Stimulated activated CD8-positive, alpha-beta memory T cell treated with anti-CD3 and anti-CD28 coated beads, Interleukin-12 subunit alpha, Interleukin-12 subunit beta, amount 100 ng/mL, for 1 hour (primary cell): Measurements from ENCODE around the gene NOS2.

Experiments
- DNase-seq: peaks from one replicate; pipeline ENCODE4 v3.0.0-alpha.2; 2020; ENCODE audit warnings: low read depth

The NOS2 gene

DNA sequence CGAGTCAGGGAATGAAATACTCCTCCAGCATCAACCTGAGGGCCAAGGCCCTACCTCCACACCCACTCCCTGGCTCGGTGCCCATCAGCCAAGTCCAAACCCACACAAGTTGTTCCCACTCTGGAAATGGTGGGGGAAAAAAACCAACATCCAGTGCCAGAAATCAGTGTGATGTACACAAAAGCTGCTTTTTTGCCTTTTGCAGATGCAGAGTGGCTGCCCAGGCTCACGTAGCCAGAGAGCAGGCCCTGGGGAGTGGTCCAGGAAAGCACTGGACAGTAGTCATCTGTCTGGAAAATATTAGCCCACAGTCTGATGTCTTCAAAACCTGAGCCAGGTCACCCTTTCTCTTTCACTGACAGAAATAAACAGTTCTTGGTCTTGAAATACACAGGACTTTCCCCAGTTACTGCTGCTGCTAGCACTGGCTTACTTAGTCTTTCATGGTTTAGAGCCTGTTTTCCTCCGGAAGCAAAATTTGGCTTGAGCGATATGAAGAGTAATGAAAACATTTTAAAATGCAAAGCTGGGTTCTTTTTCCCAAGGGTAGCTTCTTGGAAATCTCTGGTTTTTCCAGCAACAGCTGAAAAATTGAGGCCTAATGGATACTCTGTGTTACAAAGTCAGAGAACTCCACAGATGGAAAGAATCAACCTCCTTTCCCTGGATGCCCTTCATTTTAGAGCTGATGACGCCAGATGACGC lies 18.2 kb upstream of the NOS2 start:
- DNase-seq = no peak

- no peak for DNase-seq
These were observed 17.4 kb upstream of the NOS2 start for GRCh38 chr17:27817731-27818130.

GRCh38 chr17:27816946-27817345 lies 16.6 kb upstream of the NOS2 start:
- DNase-seq = no peak

DNA sequence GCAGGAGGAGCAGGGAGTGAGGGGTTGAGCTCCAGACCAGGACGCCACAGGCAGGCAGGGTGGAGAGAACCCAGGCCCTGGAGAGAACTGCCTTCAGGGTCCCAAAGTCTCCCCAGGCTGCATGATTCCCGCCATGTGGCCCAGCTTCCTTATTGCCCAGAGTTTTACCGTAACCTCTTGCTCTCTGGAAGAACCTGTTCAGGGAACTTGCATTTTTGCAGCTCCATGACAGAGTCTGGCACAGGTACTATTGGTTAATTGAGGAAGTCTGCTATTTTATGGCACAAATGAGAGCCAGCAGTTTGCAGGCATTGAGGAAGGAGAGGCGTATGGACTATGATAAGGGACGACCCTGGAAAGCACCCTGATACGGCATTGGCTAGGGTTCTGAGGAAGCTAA lies 11.6 kb upstream of the NOS2 start:
- DNase-seq = no peak

DNA sequence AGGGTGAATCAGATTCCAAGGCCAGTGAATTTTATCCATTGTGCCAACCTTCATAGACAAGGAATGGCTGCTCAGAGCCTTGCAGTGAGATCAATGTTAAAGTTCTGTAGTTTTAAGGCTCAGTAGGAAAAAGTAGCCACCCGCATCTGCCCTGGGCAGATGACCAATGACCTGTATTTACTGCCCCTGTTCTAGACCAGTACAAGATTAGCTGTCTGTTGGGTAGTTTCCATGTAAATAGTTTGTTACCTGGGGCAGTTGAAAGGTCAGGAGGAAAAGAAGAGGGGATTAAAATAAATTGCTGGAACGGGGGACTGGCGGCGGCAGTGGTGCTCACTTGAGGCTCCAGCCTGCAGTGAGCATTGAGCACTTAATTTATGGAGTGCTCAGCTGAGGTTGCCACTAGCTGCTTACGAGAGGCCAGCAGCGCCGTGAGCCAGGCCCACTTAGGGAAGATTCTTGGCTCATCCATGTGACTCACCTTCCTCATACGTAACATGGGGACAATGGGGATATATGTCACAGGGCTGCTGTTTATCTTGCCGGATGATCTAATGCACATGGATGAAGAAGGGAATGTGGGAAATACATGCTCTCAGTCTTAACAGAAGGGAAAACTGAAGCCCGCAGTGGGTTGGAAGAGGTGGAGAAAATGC lies 10.7 kb upstream of the NOS2 start:
- no peak for DNase-seq

DNA sequence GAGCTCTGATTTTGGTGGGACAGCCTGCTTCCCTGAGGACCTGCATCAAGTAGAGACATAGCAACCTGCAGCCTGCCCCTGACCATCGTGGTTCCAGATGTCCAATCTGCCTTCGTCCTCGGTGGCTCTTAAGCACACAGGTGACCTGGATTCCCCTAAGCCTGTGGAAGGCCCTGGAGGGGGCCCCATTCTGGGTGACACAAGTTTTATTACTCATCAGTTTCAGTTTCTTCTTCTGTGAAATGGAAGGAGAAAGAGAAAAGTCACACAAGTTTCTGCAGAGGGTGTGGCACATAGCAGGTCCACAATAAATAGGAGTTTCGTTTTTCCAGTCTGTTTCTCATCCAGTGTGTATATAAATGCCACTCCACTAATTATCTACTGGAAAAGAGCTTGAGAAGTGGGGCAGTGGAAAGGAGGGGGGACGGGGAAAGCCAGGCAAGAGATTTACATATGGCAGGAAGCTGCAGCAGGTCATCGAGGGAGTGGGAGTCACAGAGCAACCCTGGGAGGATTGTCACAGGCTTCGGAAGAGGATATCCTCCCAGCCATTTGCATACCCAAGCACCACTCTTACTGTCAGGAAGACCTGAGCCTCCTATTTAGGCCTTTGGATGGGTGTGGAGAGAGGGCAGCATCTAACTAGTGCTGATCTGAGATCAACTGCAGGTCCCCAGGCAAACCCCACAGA lies 10.0 kb upstream of the NOS2 start:
- DNase-seq = no peak

GRCh38 chr17:27809555-27809954 lies 9.2 kb upstream of the NOS2 start:
- no peak for DNase-seq

DNA sequence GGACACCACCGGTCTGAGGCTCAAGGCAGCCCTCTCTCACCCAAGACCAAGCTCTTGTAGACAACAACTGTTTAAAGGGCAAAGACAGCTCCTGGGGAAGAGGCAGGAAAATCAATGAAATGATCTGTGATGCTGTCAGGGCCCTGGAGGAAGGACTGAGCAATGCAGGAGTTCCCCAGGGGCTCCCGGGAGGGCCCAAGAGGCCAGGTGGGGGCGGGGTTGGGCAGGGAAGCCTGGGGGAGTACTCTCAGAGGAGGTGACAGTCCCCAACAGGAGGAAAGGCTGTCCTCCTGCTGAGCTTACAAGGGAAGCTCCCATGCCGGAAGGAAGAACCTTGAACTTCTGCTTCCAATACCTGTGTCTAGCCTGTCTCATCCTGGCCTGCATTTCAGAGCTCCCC lies 8.3 kb upstream of the NOS2 start:
- no peak for DNase-seq

DNA sequence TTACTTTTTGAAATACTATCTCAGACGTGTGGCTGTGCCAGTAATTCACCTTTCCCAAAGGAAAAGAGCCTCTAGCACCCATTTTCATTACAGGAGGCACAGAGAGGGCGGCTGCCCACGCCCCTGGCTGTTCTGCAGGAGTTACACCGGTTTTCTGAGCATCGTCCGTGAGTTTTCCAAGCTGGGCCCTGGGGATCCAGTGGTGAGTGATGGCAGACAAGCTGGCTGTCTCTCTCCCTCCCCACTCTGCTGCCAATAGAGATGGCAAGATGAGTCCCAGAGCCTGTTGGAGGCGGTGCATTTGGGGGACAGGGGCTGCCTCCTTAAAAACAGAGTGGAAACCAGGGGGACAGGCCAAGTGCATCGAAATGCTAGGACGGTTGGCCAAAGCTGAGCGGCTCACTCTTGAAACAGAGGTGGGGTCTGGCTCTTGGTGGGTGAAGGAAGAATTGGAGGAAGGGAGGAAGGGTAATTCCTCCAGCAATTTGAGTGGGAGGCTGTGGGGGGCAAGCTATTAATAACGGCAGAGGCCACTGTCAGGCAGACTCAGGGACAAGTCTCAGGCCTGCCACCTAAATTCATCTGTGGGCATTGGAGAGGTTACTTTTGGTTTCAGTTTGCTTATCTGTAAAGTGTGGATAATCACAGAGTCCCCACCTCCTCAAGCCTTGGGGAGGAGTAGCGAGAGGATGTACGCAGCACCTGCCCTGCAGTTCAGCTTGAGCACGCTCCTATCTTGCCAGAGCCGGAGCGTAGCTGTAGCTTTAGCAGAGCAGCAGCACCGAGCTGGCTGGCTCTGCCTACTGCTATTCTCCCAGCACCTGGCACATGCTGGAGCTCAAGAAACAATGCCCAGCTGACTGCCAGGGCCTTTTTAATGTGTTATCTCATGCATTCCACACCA lies 7.5 kb upstream of the NOS2 start:
- DNase-seq = peak; percentile 34

DNA sequence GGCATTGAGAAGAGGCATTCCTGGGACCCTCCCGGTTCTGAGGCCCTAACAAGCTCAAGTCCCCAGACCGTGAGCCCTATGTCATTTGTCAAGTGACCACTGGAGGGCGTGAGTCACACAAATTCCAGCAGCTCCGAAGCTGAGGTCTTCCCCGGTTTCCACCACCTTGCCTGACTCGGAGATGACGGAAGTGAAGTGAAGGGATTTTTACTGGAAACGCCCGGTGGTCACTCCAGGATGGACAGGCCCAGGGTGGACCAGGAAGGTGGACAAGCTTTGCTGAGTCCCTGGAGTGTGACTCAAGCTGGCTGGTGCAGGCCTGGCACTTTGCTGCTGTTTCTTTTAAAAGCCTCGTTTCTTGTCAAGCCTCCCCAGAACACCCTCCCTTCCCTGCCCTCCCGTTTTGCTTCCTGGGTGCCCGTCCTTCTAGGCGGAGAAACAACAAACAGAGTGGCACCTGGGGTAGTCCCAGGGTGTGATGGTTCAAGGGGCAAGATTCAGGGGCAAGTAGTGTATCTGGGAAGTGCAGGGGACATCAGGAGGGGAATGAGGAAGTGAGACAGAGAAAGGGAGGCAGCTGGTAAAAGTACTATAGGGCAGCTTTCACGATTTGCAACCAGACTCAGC lies 5.3 kb upstream of the NOS2 start:
- peak; percentile 71 for DNase-seq

GRCh38 chr17:27804113-27804512 lies 3.8 kb upstream of the NOS2 start:
- DNase-seq = no peak

DNA sequence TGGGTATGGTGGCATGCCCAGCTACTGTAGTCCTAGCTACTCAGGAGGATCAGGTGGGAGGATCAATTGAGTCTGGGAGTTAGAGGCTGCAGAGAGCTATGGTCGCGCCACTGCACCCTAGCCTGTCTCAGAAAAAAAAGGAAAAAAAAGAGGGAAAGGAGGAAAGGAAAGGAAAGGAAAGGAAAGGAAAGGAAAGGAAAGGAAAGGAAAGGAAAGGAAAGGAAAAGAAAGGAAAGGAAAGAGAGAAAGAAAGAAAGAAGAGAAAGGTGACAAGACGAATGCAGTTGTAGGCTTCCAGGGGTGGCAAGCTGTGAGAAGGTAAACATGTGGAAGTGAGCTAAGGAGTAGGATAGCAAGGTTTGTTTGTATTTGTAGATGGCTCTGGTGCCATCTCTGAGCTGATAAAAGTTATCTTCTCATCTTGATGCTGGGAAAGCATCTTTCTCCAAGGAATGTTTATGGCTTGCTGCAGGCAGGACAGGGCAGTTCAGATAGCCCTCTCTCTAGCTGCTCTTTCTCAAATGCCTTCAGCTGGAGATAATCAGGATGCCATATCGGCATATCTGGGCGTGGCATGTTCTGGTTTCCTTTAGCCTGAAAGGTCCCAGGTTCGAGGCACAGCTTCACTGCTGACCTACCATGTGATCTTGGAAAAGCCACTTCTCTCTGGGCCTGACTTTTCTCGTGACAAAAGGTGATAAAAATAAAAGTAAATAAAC lies 2.8 kb upstream of the NOS2 start:
- no peak for DNase-seq

GRCh38 chr17:27802033-27802432 lies 1.7 kb upstream of the NOS2 start:
- DNase-seq = no peak

GRCh38 chr17:27798376-27798775 lies 2.0 kb downstream of the NOS2 start:
- DNase-seq = no peak

GRCh38 chr17:27797390-27798091 lies 2.8 kb downstream of the NOS2 start:
- no peak for DNase-seq

DNA sequence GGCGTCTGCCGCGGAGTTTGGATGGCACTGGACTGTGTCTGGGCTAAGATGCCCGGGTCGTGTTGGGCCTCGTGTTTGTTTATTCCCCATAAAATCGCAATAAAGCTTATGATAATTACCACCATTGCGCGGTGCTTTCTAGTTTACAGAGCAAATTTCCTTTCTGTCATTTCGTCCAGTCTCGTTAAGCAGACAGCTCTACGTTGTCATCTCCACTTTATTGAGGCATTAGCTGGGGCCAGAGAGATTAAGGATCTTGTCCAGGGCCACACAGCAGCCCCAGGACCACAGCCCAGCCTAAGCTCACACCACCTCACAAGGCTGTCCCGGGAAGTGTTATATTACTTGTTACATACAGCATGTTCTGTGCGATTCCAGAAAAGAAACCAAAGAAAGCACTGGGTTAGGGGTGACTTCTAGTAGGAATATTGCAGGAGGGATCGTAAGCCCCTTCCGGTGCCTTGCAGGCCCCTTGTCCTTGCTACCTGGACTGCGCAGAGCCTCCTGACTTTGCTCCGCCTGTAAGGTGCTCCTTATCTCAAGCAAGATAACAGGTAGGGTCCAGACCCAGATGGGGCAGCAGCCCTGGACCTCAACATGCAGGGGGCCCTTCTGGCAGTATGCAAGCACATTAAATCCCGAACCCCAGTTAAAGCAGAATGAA lies 6.3 kb downstream of the NOS2 start:
- no peak for DNase-seq

- no peak for DNase-seq
These were observed 7.0 kb downstream of the NOS2 start for GRCh38 chr17:27793168-27793905.

DNA sequence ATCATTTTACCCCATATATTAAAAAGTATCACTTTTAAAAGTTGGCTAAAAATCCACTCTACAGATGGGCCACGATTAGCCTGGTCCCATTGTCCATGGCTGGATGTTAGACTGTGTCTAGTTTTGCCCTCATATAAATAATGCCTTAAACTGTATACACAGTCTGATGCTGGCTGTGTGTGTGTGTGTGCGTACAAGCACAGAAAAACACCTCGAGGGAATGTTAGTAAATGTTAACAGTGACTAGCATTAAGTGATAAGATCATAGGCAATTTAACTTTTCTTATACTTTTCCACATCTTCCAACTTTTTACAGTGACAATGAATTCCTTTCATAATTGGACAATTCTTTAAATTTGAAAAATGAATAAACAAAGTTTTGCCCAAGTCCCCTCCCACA lies 8.2 kb downstream of the NOS2 start:
- DNase-seq = no peak

GRCh38 chr17:27788919-27789318 lies 11.4 kb downstream of the NOS2 start:
- DNase-seq = no peak
